HUES64 (cell line): ENCODE measurements around the gene GMPR2.
"Not testable (repeated sequence)": the region's sequence is repeated elsewhere in the genome, so short reads cannot be mapped to it uniquely, and the experiment has no call there.

Source experiments
- H3K27ac ChIP-seq: 2 replicates; pipeline ENCODE4 v1.7.0; 2013; ENCODE audit warnings: low read depth, low read length, inconsistent platforms
- H3K27me3 ChIP-seq: 2 replicates; pipeline ENCODE4 v1.6.1; 2013; ENCODE audit warnings: mild to moderate bottlenecking, low read length; ENCODE audit not compliant: insufficient read depth
- H3K36me3 ChIP-seq: 2 replicates; pipeline ENCODE4 v1.6.1; 2013; ENCODE audit warnings: mild to moderate bottlenecking, low read length; ENCODE audit not compliant: insufficient read depth
- H3K4me1 ChIP-seq: 2 replicates; pipeline ENCODE4 v1.6.1; 2013; ENCODE audit warnings: mild to moderate bottlenecking, low read length, moderate library complexity; ENCODE audit not compliant: insufficient read depth
- H3K4me3 ChIP-seq: 2 replicates; pipeline ENCODE4 v1.5.1; 2013; ENCODE audit warnings: mild to moderate bottlenecking, low read length, moderate library complexity
- H3K9ac ChIP-seq: 2 replicates; pipeline ENCODE4 v1.6.1; 2013; ENCODE audit warnings: mild to moderate bottlenecking, low read depth, low read length
- H3K9me3 ChIP-seq: 2 replicates; pipeline ENCODE4 v1.6.1; 2013; ENCODE audit warnings: low read depth, low read length; ENCODE audit not compliant: insufficient read depth
- WGBS: fragments of 150-250, 120-280 bp; methylation state at CpG from one replicate; pipeline ENCODE4 v1.1.7; 2013; ENCODE audit warnings: missing lambda C conversion rate; 5-methylcytosine and 5-hydroxymethylcytosine counted together

Gene GMPR2

DNA sequence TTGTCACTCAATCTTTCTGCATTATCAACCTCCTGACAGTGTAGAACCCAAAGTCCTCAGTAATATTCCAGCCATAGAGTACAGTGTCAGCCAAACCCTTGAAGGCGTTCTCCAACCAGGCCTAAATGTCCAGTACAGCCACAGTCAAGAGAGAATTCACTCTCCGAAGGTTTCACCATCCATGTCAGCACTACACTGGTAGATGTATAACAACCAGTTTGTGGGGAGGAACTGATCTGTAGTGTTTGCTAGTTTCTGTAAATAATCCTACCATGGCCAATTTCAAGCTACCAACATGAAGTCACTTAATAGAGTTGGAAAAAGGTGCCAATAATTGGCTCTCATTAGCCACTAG is 16.4 kb upstream of the GMPR2 start:
- Histone ChIP-seq H3K36me3 (peaks cover 27% of the 10 kb centered on the region), H3K4me1 (peaks cover 5% of the 10 kb centered on the region; the same call in 1 of the 2 replicates), H3K4me3 (peak overlapping the region; percentile 93), H3K27ac (no peak overlapping the region; the same call in 1 of the 2 replicates), H3K27me3 (no peaks in the 10 kb centered on the region), H3K9me3 (no peaks in the 10 kb centered on the region), H3K9ac (no peak overlapping the region)
- 94% methylated on average over 2 of the region's 2 CpGs for WGBS

DNA sequence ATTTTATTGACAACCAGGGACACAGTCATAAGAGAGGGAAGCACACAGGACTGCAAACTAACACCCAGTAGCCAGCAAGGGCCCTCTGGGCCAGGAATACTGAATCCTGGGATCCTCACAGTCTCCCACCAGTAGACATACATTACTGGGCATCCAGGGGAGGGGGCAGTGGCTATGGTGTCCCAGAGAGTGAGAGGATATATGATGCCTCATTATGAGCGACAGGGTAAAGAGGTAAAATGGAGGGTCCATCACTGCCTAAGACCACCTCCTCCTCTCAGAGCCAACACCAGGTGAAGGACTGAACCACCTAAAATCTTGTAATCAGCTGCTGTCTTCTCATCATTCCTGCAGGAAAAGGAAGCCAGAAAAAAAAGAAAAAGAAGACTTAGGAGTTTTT is 15.9 kb upstream of the GMPR2 start:
- H3K9ac ChIP-seq, H3K27ac ChIP-seq, H3K27me3 ChIP-seq, H3K4me3 ChIP-seq, H3K9me3 ChIP-seq, H3K4me1 ChIP-seq: not testable (repeated sequence)
- peaks cover 22% of the 10 kb centered on the region for H3K36me3 ChIP-seq
- WGBS, result no CpG with 5 or more reads among the region's 1 CpG

DNA sequence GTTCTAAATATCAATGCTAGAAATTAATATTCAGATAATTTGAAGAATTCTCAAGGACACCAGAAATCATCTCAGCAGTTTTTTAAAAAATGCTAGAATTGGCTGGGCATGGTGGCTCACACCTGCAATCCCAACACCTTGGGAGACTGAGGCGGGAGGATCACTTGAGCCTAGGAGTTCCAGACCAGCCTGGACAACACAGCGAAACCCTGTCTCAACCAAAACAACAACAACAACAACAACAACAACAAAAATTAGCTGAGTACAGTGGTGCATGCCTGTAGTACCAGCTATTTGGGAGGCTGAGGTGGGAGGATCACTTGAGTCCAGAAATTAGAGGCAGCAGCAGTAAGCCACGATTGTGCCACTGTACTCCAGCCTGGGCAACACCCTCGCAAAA is 13.6 kb upstream of the GMPR2 start:
- Histone ChIP-seq H3K4me1 (no peaks in the 10 kb centered on the region), H3K27ac (no peak overlapping the region), H3K4me3 (no peak overlapping the region), H3K9ac (no peak overlapping the region), H3K36me3 (peaks cover 17% of the 10 kb centered on the region), H3K9me3 (no peaks in the 10 kb centered on the region), H3K27me3 (no peaks in the 10 kb centered on the region)
- 92% methylated on average over 3 of the region's 4 CpGs for WGBS

DNA sequence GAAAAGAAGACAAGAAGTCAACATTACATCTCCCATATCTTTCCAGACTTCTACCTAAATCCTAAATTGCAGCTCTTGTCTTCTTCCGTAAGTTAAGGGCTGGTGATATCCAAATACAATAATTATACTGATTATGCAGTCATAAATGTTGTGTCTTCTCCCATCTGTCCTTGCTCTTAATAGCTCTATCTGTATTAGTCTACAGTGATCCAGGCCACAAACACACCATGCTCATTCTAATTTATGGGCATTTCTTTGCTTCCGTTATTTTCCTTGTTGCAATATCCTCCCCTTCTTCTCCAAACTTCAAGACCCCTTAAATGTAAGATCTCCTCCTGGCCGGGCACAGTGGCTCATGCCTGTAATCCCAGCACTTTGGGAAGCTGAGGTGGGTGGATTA is 13.2 kb upstream of the GMPR2 start:
- no peak overlapping the region for H3K9ac ChIP-seq
- H3K27me3 ChIP-seq, result no peaks in the 10 kb centered on the region
- H3K4me3 ChIP-seq, result no peak overlapping the region
- H3K36me3 ChIP-seq, result peaks cover 18% of the 10 kb centered on the region
- WGBS, result 90% methylated on average over 2 of the region's 3 CpGs
- H3K4me1 ChIP-seq, result no peaks in the 10 kb centered on the region
- H3K27ac ChIP-seq, result no peak overlapping the region
- no peaks in the 10 kb centered on the region for H3K9me3 ChIP-seq

DNA sequence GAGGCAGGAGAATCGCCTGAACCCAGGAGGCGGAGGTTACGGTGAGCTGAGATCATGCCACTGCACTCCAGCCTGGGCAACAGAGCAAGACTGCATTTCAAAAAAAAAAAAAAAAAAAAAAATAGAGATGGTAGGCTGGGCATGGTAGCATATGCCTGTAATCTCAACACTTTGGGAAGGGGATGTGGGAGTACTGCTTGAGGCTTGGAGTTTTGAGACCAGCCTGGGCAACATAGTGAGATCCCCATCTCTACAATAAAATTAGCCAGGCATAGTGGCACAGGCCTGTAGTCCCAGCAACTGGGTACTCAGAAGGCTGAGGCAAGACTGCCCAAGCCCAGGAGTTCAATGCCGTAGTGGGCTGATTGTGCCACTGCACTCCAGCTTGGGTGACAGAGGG is 9.7 kb upstream of the GMPR2 start:
- not testable (repeated sequence) for H3K27me3 ChIP-seq, H3K27ac ChIP-seq, H3K9me3 ChIP-seq, H3K4me3 ChIP-seq, H3K9ac ChIP-seq, H3K4me1 ChIP-seq
- WGBS, result 96% methylated on average over 4 of the region's 4 CpGs
- H3K36me3 ChIP-seq, result peaks cover 32% of the 10 kb centered on the region

DNA sequence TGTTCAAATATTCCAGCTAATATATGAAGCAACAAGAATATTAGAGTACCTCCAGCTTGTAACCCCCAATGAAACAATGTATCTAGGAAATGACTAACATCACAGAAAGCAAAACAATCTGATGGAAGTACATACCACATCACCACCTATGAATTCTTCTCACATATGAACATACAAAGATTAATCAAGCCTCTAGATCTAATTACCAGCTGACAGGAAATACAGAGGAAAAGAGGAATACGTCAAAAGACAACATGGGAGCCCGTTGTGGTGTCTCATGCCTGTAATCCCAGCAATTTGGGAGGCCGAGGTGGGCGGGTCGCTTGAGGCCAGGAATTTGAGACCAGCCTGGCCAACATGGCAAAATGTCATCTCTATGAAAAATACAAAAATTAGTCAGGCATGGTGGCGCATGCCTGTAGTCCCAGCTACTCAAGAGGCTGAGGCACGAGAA is 8.1 kb upstream of the GMPR2 start:
- Histone ChIP-seq H3K9me3 (no peaks in the 10 kb centered on the region), H3K36me3 (peaks cover 32% of the 10 kb centered on the region), H3K27ac (no peak overlapping the region), H3K9ac (no peak overlapping the region), H3K4me3 (no peak overlapping the region), H3K27me3 (no peaks in the 10 kb centered on the region), H3K4me1 (no peaks in the 10 kb centered on the region)
- 92% methylated on average over 7 of the region's 7 CpGs for WGBS

DNA sequence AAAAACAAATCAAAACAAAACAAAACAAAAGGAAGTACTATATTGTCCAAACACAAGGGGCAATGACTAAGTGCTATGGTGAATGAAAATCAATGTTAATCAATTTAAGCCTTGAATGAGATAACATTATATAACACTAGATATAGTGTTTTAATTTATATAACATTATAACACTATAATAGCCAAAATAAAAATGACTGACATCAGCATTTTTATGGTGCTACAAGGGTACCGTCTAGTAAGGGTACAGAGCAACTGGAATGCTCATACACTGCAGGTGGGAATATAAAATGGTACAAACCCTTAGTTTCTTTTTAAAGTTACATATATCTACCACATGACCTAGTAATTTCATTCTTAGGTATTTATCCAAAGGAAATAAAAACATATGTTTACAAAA is 6.3 kb upstream of the GMPR2 start:
- H3K4me3 ChIP-seq, result no peak overlapping the region
- no CpG with 5 or more reads among the region's 1 CpG for WGBS
- no peaks in the 10 kb centered on the region for H3K9me3 ChIP-seq
- H3K27me3 ChIP-seq, result no peaks in the 10 kb centered on the region
- H3K36me3 ChIP-seq, result peaks cover 29% of the 10 kb centered on the region
- H3K4me1 ChIP-seq, result no peaks in the 10 kb centered on the region
- no peak overlapping the region for H3K9ac ChIP-seq
- no peak overlapping the region for H3K27ac ChIP-seq

DNA sequence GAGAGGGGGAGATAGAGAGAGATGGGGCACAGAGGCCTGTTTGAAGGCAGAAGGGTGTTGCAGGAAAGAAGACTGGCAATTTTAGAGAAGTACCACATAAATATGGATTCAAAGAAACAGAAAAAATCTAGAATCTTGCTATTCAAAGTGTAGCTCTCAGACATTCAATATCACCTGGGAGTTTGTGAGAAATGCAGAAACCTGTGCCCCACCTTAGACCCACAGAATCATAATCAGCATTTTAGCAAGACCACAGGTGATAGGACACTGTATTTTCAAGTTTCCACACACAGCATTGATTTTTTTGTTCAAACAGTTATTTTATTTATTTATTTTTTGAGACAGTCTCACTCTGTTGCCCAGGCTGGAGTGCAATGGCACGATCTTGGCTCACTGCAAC is 3.8 kb upstream of the GMPR2 start:
- Histone ChIP-seq H3K4me3 (no peak overlapping the region), H3K27ac (no peak overlapping the region), H3K4me1 (0 out of 2 replicates have a peak, but pooled peaks cover 5% of the 10 kb centered on the region), H3K27me3 (no peaks in the 10 kb centered on the region), H3K36me3 (peaks cover 29% of the 10 kb centered on the region), H3K9me3 (no peaks in the 10 kb centered on the region), H3K9ac (no peak overlapping the region)
- 0% methylated on average over 1 of the region's 1 CpG for WGBS

DNA sequence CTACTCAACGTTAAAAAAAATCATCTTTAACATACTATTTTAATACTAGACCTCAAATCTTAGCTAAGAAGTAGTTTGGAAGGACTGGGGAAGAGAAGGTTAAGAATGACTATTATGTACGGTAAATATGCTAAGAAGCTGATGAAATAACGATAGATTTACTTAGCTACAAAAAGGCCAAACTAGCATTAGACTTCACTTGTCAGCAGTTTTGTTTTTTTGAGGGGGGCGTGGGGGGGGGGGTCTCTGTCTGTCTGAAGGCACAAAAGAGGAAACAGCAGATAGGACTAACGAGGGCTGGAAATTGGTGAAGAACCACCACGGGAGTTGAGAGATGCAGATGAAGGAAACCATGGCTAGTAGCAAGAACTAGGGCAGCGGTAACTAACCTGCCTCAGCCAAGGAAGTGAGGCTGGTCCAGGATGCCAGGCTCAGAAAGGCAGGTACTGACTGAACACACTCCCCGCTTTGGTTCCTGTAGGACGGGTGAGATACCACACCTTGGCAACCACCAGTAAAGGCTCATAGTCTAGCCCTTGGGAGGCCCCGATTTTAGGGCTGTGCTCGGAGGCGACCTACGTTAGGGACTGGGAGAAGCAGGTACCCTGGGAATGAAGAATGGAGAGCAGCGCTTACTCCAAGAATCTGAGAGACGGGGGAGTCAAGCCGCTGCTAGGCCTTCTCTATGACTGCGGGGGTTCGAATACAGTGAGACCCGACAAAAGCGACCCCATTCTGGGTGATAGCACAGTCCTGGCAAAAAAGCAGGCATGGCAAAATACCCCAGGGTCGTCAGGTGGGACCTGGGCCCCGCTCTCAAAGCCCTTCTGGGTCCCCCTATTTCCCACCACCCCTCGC is 1.2 kb upstream of the GMPR2 start:
- no peaks in the 10 kb centered on the region for H3K27me3 ChIP-seq

DNA sequence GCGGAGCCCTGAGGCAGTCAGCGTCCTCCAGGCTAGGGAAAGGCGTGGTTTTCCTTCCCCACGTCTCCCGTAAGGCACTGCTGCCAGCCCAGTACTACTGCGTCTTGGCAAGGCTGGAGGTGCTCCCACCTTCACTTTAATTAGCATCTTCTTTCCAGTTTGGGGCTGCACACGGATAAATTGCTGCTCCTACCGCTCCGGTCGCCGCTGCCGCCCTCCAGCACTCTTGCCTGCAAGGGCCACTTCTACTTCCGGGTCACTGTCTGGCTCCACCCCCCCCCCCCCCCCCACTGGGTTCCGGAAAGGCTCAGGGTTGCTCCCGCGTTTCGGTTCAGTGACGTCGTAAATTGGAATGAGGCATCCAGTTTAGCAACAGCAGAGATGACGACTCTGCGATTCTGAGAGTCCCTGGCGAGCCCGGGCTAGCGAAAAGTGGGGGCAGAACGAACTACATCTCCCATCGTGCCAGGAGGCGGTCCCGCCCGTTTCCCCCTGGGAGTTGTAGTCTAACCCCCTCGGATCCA is 546 bp upstream of the GMPR2 start, which contains the start of gene NEDD8:
TSS of gene NEDD8 (minus strand) at position 247 of the 524 bp plus-strand sequence. CDS start at position 147, 100 bp downstream.
- WGBS, result under 1% methylated on average over 30 of the region's 30 CpGs
- peak within 1 kb of the TSS; percentile 94 for H3K27ac ChIP-seq
- peak within 1 kb of the TSS; percentile 81 for H3K9ac ChIP-seq
- 0 out of 2 replicates have a peak, but pooled peaks cover 5% of the 10 kb centered on the region for H3K4me1 ChIP-seq
- no peaks in the 10 kb centered on the region for H3K27me3 ChIP-seq
- H3K9me3 ChIP-seq, result no peaks in the 10 kb centered on the region
- peak within 1 kb of the TSS; percentile 74 for H3K4me3 ChIP-seq
- H3K36me3 ChIP-seq, result peaks cover 45% of the 10 kb centered on the region

More for the DNA sequence above, 1.2 kb upstream of the GMPR2 start:
- Histone ChIP-seq H3K4me1 (0 out of 2 replicates have a peak, but pooled peaks cover 5% of the 10 kb centered on the region), H3K4me3 (peak overlapping the region; percentile 74), H3K27ac (peak overlapping the region; percentile 94; the same call in 1 of the 2 replicates), H3K36me3 (peaks cover 45% of the 10 kb centered on the region), H3K9me3 (no peaks in the 10 kb centered on the region), H3K9ac (peak overlapping the region; percentile 81)
- WGBS, result 15% methylated on average over 23 of the region's 23 CpGs

DNA sequence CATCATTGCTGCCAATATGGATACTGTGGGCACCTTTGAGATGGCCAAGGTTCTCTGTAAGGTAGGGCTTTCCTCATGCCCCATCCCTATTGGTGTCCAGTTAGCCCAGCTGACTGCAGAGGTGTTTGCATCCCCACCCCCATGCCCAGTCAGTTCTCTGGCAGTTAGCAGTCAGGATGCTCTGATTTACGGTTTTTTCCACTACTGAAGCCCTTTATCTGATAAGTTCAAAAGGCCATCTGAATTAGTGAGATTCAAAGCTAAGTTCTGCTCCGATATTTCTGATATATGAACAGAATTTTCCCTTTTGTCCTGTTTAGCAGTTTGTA is 773 bp downstream of the GMPR2 start:
- WGBS, result 89% methylated on average over 2 of the region's 2 CpGs
- Histone ChIP-seq H3K27me3 (no peaks in the 10 kb centered on the region), H3K27ac (no peak overlapping the region), H3K9me3 (no peaks in the 10 kb centered on the region), H3K4me1 (0 out of 2 replicates have a peak, but pooled peaks cover 5% of the 10 kb centered on the region), H3K36me3 (peaks cover 45% of the 10 kb centered on the region), H3K4me3 (peak overlapping the region; percentile 74), H3K9ac (peak overlapping the region; percentile 81; the same call in 1 of the 2 replicates)
